HepG2 (cell line): ENCODE measurements around the gene ASCC2.

Experiments used
- CTCF ChIP-seq: sonication (generic); formaldehyde crosslinking; IDR thresholded peaks from 2 replicates; pipeline ENCODE4 v1.5.0; 2020; ENCODE audit warnings: mild to moderate bottlenecking, missing genetic modification reagents, moderate library complexity
- EP300 ChIP-seq, 3 experiments: sonication (generic) in 1 of 3; formaldehyde crosslinking in 1 of 3; IDR thresholded peaks; 2 replicates each; pipeline versions ENCODE4 v1.5.1 to v1.6.1; 2011 to 2020; ENCODE audit warnings: low read depth in 2 of 3, low read length in 2 of 3, borderline replicate concordance in 1 of 3, improper control_type of control experiment in 1 of 3, mild to moderate bottlenecking in 1 of 3, missing genetic modification reagents in 1 of 3, moderate library complexity in 1 of 3
- SAFB2 ChIP-seq: sonication (generic); formaldehyde crosslinking; IDR thresholded peaks from 2 replicates; pipeline ENCODE4 v1.5.1; 2020; ENCODE audit warnings: missing genetic modification reagents, low read depth, mild to moderate bottlenecking, borderline replicate concordance
- ZNF503 ChIP-seq: sonication (generic); formaldehyde crosslinking; IDR thresholded peaks from 2 replicates; pipeline ENCODE4 v1.4.0; 2020; ENCODE audit warnings: missing genetic modification reagents
- ZNF614 ChIP-seq: IDR thresholded peaks from 2 replicates; pipeline ENCODE4 v1.6.1; 2018; ENCODE audit warnings: missing biosample characterization, missing genetic modification reagents, inconsistent platforms, borderline replicate concordance

- TF ChIP-seq SAFB2, result no peak
- TF ChIP-seq ZNF614 (CRISPR knock-in tag), result no peak
- TF ChIP-seq ZNF503 (CRISPR knock-in tag), result no peak
- no peak for TF ChIP-seq EP300 (IDR thresholded peaks at IDR 0.05; ENCODE audit: low read depth in 2 of 2, low read length in 2 of 2)
- no peak for TF ChIP-seq EP300 (CRISPR knock-in tag; IDR thresholded peaks at IDR 0.05; ENCODE audit: borderline replicate concordance)
- TF ChIP-seq CTCF (CRISPR knock-in tag), result no peak
These were observed 32.5 kb upstream of the ASCC2 start for GRCh38 chr22:29870574-29870973.
